CD4-positive, alpha-beta T cell treated with Interleukin-2 at 100 ng/mL for 4 hours (primary cell): ENCODE results near the gene ARID4B.
"Not testable (repeated sequence)": the region's sequence is repeated elsewhere in the genome, so short reads cannot be mapped to it uniquely, and the experiment has no call there.

Experiments
- DNase-seq: peaks from one replicate; pipeline ENCODE4 v3.0.0-alpha.2; 2020; ENCODE audit warnings: low spot score

ARID4B gene

DNA sequence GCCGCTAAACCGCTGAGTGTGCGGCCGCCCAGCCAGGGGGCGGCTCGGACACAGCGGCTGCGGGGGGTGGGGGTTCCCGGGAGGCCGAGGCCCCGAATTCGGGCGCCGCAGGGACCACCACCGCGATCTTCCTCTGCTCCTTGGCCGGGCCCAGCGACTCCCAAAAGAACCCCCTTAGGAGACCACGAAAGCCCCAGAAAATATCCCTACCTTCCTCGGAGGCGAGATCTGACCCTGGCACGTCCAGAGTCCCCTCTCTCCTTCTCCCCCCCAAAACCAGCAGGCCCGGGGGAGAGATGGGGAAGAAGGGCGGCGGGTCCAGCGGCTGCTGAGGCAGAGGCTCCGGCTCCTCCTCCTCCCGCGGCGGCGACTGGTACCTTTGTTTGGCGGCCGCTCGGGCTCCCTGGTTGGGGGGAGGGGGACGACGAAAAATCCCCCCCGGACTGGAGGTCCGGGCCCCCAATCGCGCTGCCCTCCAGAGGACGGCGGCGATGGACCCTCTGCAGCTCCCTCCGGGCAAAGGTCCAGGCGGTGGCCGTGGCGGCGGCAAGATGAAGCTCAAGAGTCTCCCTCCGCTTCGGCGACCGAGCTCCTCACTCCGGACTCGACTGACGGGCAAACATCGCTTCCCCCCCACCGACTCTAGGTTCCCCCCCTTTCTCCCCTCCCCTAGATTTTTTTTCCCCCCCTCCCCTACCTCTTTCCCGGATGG lies at the start of gene ARID4B:
TSS of gene ARID4B (minus strand) at position 621 of the 712 bp plus-strand sequence. CDS start 1,260 bp downstream, outside the sequence.
- no peak for DNase-seq

DNA sequence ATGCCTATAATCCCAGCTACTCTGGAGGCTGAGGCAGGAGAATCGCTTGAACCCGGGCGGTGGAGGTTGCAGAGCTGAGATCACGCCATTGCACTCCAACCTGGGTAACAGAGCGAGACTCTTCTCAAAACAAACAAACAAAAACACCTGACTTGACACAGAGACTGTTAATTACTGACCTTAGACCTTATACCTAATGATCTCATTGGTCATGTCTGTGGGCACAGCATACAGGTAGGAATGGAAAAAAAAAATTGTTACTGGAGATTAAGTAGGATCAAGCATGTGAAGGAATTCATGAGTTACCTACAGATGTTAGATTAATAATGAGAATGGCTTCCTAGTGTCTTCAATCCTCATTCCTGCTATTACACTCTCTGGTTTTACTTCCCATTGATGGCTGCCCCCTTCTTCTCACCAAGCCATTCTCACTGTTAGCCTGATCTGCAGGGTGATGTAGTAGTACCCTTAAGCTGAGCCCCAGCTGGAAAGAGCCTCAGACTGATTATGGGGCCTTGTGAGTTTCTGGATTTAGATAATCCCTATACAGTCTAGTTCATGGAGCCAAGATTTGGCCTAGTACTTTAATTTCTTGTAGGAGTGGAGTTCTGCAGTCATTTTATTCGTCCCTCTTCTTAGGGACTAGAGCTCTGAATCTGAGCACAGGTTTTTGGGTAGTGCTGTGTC lies 48.1 kb upstream of the ARID4B start:
- no peak for DNase-seq

GRCh38 chr1:235369802-235370201 lies 41.8 kb upstream of the ARID4B start:
- no peak for DNase-seq

GRCh38 chr1:235368428-235368827 lies 40.4 kb upstream of the ARID4B start:
- no peak for DNase-seq

- peak; percentile 82 for DNase-seq
These were observed 39.3 kb upstream of the ARID4B start, which contains the start of gene TBCE for GRCh38 chr1:235367000-235367908. TSS of gene TBCE (plus strand) at chr1:235367427. CDS start at chr1:235380050, 12,623 bp downstream.

DNA sequence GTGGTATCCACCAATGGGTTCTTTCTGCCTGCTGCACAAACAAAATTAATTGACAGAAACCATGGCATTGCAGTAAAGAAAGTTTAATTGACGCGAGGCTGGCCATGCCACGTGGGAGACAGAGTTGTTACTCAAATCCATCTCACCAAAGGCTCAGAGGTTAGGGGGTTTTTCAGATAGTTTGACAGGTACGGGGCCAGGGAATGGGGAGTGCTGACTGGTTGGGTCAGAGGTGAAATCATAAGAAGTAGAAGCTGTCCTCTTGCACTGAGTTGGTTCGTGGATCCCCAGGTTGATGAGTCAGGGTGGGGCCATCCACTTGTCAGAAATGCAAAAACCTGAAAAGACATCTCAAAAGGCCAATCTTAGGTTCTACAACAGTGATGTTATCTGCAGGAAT lies 38.3 kb upstream of the ARID4B start:
- DNase-seq, result peak; percentile 18

GRCh38 chr1:235364189-235364588 lies 36.2 kb upstream of the ARID4B start:
- not testable (repeated sequence) for DNase-seq

DNA sequence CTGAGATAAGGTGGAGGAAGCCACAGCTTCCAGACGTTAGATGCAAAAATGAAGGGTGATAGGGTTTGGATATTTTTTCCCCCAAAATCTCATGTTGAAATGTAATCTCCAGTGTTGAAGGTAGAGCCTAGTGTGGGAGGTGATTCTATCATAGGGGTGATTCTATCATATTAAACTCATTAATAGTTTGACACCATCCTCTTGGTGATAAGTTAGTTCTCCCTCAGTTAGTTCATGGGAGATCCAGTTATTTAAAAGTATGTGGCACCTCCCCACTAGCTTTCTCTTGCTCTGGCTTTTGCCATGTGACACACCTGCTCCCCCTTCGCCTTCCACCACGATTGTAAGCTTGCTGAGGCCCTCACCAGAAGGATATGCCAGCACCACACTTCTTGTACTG lies 30.9 kb upstream of the ARID4B start:
- DNase-seq, result no peak

- no peak for DNase-seq
These were observed 29.8 kb upstream of the ARID4B start for GRCh38 chr1:235357485-235358373.

- no peak for DNase-seq
These were observed 23.9 kb upstream of the ARID4B start for GRCh38 chr1:235351898-235352297.

DNA sequence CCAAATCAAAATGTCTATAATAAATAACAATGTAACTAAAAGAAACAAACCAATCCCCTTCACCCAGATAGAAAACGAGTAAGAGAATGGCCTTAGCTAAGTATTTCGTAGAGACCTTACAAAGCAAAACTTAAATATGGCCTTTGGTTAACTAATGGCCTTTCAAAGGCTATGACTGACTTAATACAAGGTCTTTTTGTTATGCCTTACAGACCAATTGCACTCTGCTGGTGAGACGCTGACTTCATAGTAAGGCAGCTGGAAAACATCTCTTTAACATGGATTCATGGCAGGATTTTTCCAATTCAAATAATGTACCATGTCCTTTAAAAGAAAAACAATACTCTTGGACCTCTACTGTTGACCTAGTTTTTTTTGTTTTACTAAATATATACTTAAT lies 23.5 kb upstream of the ARID4B start:
- no peak for DNase-seq

- DNase-seq, result no peak
These were observed 15.7 kb upstream of the ARID4B start for GRCh38 chr1:235343726-235344125.

GRCh38 chr1:235342471-235342870 lies 14.5 kb upstream of the ARID4B start:
- no peak for DNase-seq

GRCh38 chr1:235342039-235342438 lies 14.1 kb upstream of the ARID4B start:
- DNase-seq, result no peak

DNA sequence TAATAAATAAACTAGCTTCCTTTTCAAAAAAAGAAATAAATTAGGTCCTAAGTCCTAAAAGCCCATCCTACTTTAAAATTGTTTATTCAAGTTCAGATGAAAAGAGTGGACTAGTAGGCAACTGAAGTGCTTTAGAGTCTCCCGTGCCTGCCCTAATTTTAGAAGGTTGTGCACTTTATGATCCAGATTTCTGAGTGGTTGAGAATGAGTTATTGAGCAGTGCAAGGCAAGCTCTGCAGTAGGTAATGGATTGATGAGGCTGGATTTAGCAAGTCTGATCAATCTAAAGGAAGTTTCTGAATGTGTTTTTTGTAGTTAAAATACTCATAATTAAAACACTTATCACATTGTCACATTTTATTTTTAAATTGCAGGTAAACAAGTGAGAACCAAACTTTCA lies 13.4 kb upstream of the ARID4B start:
- no peak for DNase-seq

DNA sequence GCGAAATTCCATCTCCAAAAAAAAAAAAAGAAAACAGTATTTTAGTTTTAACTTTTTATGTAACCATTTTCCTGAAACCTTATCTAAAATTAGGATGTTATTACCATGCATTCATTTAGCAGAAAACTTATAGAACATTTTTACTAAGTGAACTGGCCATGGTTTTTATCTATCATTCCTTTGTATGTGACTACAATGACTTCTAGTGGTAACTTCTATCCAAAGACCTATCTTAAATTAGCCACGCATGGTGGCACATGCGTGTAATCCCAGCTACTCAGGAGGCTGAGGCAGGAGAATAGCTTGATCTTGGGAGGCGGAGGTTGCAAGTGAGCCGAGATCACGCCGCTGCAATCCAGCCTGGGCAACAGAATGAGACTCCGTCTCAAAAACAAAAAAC lies 11.8 kb upstream of the ARID4B start:
- DNase-seq, result no peak

DNA sequence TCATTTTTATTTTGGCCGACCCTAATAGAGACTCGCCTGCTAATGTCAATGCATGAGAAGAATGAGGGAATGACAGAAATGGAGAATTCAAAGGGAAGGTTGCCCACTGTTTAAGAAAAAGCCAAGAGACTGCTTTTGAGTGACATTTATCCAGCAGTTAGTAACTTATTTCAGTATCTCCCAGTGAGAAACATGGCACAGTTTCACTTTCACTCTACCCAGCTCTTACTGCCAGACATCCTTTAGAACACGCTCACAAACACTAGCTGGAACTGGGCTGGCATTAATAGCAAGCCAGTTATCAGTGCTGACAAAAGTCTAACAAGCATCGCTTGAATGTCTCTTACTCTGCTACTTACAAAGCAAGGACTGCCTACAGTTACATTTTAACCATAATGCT lies 8.9 kb upstream of the ARID4B start:
- peak; percentile 59 for DNase-seq

DNA sequence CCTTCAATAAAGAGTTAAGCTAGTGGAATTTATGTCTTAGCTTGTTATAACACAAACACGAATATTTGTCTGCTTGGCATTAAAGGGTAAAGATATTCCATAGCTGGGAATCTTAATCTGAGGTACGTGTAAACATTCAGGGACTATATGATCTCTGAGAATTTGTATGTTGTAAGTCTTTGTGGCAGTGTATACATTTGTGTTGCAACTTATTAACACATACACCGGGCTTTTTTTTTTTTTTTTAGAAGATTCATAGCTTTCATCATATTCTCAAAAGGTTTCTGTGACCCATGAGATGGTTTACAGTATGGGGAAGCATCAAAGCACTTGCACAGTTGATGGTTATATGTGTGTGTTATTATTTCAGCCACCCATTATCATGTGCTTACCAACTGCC lies 3.4 kb upstream of the ARID4B start:
- DNase-seq, result no peak

DNA sequence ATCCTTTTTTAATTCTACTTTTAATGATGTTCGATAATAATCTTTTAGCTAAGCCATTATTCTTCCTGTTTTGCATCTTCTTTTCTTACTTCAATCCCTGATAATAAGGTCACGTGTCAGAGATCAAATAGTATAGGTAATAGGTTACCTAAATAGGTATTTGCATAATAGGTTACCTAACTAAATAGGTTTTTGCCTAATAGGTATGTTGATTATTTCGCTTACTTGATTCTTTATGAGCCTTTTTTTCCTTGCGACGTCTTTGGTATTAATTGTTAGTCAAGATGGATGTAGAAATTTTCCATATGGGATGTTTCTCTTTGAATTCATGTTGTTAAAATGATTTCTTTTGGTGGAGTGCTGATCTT lies 2.9 kb upstream of the ARID4B start:
- no peak for DNase-seq

- peak; percentile 62 for DNase-seq
These were observed 1.3 kb upstream of the ARID4B start for GRCh38 chr1:235329139-235329902.
